ENCODE measurements around the gene RIMS1. TPM values are rescaled to one million over a fixed set of nuclear protein-coding genes. Genes with fewer than 3 reads are reported as not detected.

Gene RIMS1
- total and polyA plus RNA-seq, 4 donors = 0.14 to 5.7 (median 1.6) TPM

GRCh38 chr6:72216222-72217068, 330.1 kb downstream of the RIMS1 start:
- 45 to 75% methylated on average over 4 of the region's 4 CpGs for WGBS, 2 donors
- no peaks in the 10 kb centered on the region for H3K4me1 ChIP-seq (ENCODE audit: control insufficient read depth in 5 of 5, insufficient read depth in 5 of 5, low read length in 5 of 5)
- H3K27me3 ChIP-seq (ENCODE audit: control insufficient read depth in 3 of 3, insufficient read depth in 3 of 3, low read length in 2 of 3) = no peaks in the 10 kb centered on the region
- H3K9me3 ChIP-seq (ENCODE audit: control insufficient read depth in 4 of 4, insufficient read depth in 3 of 4, low read length in 3 of 4) = no peaks in the 10 kb centered on the region
- H3K27ac ChIP-seq (ENCODE audit: low read depth in 1 of 2, low read length in 1 of 2) = no peak overlapping the region
- DNase-seq = peak in 1 of 3 donors; percentile 7
- no peak for TF ChIP-seq CTCF (IDR thresholded peaks at IDR 0.05; ENCODE audit: control extremely low read depth, extremely low read depth)
- no peak for ATAC-seq (ENCODE audit: insufficient read depth, low FRiP score)
- no peak overlapping the region for H3K9ac ChIP-seq (ENCODE audit: insufficient read depth in 1 of 2, low read length in 2 of 2)
- H3K4me3 ChIP-seq = no peak overlapping the region
- H3K36me3 ChIP-seq (ENCODE audit: control insufficient read depth in 4 of 4, insufficient read depth in 4 of 4, low read length in 4 of 4) = no peaks in the 10 kb centered on the region

- ATAC-seq (ENCODE audit: insufficient read depth, low FRiP score) (no peak), DNase-seq (no peak)
- Histone ChIP-seq H3K9ac (ENCODE audit: insufficient read depth in 1 of 2, low read length in 2 of 2) (no peak overlapping the region), H3K27ac (ENCODE audit: low read depth in 1 of 2, low read length in 1 of 2) (no peak overlapping the region), H3K4me1 (ENCODE audit: control insufficient read depth in 5 of 5, insufficient read depth in 5 of 5, low read length in 5 of 5) (no peaks in the 10 kb centered on the region), H3K36me3 (ENCODE audit: control insufficient read depth in 4 of 4, insufficient read depth in 4 of 4, low read length in 4 of 4) (no peaks in the 10 kb centered on the region), H3K27me3 (ENCODE audit: control insufficient read depth in 3 of 3, insufficient read depth in 3 of 3, low read length in 2 of 3) (no peaks in the 10 kb centered on the region), H3K9me3 (ENCODE audit: control insufficient read depth in 4 of 4, insufficient read depth in 3 of 4, low read length in 3 of 4) (no peaks in the 10 kb centered on the region), H3K4me3 (no peak overlapping the region)
- TF ChIP-seq CTCF (IDR thresholded peaks at IDR 0.05; ENCODE audit: control extremely low read depth, extremely low read depth) = no peak
- 93 to 94% methylated on average over 2 of the region's 2 CpGs for WGBS, 2 donors
Observed at GRCh38 chr6:72217626-72218025, 331.3 kb downstream of the RIMS1 start.

- H3K4me3 ChIP-seq = no peak overlapping the region
- no peaks in the 10 kb centered on the region for H3K9me3 ChIP-seq (ENCODE audit: control insufficient read depth in 4 of 4, insufficient read depth in 3 of 4, low read length in 3 of 4)
- H3K27me3 ChIP-seq (ENCODE audit: control insufficient read depth in 3 of 3, insufficient read depth in 3 of 3, low read length in 2 of 3) = no peaks in the 10 kb centered on the region
- no peak for TF ChIP-seq CTCF (IDR thresholded peaks at IDR 0.05; ENCODE audit: control extremely low read depth, extremely low read depth)
- peak; percentile 27 for ATAC-seq (ENCODE audit: insufficient read depth, low FRiP score)
- no peak overlapping the region for H3K9ac ChIP-seq (ENCODE audit: insufficient read depth in 1 of 2, low read length in 2 of 2)
- no peaks in the 10 kb centered on the region for H3K4me1 ChIP-seq (ENCODE audit: control insufficient read depth in 5 of 5, insufficient read depth in 5 of 5, low read length in 5 of 5)
- H3K36me3 ChIP-seq (ENCODE audit: control insufficient read depth in 4 of 4, insufficient read depth in 4 of 4, low read length in 4 of 4) = no peaks in the 10 kb centered on the region
- no peak overlapping the region for H3K27ac ChIP-seq (ENCODE audit: low read depth in 1 of 2, low read length in 1 of 2)
- peak; percentile 13 to 23 (median 13) for DNase-seq
- 23 to 29% methylated on average over 2 of the region's 2 CpGs for WGBS, 2 donors
Observed at GRCh38 chr6:72218125-72218524, 331.8 kb downstream of the RIMS1 start.
